ENCODE data around the gene SLC13A1.

GRCh38 chr7:123170333-123171246, 29.2 kb downstream of the SLC13A1 start:
- TF ChIP-seq POLR2A (IDR thresholded peaks at IDR 0.05) = no peak
- TF ChIP-seq CTCF (IDR thresholded peaks at IDR 0.05) = no peak
